ENCODE data around the gene TLE4. TPM values are rescaled to one million over a fixed set of nuclear protein-coding genes. Genes with fewer than 3 reads are reported as not detected.
"Not testable (repeated sequence)": the region's sequence is repeated elsewhere in the genome, so short reads cannot be mapped to it uniquely, and the experiment has no call there.

Gene TLE4
- total RNA-seq, 2 donors from 2014 or later: 50.9 to 73.6 TPM

DNA sequence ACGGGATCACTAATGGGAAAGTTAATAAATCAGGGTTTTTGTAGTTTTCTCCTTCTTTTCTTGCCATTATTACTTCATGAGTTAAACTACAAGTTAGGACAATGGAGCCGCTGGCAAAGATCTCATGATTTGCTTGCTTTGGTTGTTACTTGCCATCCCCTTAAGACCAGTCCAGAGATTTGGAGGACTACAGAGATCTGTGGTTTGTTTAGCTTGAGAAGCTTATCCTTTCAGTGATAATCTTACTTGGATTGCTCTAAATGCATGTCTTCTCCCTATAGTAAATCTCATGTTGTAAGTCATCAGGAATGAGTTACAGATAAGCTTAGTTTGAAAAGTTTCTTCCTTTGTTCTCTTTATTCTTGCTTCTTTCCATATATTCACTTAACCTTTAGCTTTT lies 70.9 kb downstream of the TLE4 start:
- H3K9me3 Mint-ChIP-seq: no peaks in the 10 kb centered on the region
- DNase-seq (ENCODE audit: low spot score) (no peak), ATAC-seq (no peak)
- peaks cover 29% of the 10 kb centered on the region for H3K36me3 Mint-ChIP-seq
- H3K4me3 Mint-ChIP-seq: no peak overlapping the region
- no peaks in the 10 kb centered on the region for H3K27me3 Mint-ChIP-seq
- peaks cover 14 to 30% of the 10 kb centered on the region in 2 donors for H3K4me1 Mint-ChIP-seq (ENCODE audit: low read depth in 2 of 2)
- H3K27ac Mint-ChIP-seq: peak overlapping the region in 1 of 2 donors; percentile 52

DNA sequence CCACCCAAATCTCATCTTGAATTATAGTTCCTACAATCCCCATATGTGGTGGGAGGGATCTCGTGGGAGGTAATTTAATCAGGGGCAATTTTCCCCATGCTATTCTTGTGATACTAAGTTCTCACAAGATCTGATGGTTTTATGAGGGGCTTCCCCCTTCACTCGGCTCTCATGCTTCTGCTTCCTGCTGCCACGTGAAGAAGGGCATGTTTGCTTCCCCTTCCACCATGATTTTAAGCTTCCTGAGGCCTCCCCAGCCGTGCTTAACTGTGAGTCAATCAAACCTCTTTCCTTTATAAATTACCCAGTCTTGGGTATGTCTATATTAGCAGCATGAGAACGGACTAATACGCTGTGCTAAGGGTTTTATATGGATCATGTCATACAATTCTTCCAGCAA lies 72.3 kb downstream of the TLE4 start:
- Mint-ChIP-seq H3K27me3 (no peaks in the 10 kb centered on the region), H3K36me3 (peaks cover 27% of the 10 kb centered on the region), H3K4me1 (ENCODE audit: low read depth in 2 of 2) (peaks cover 6 to 21% of the 10 kb centered on the region in 2 donors), H3K4me3 (no peak overlapping the region), H3K27ac (no peak overlapping the region), H3K9me3 (no peaks in the 10 kb centered on the region)
- no peak for ATAC-seq
- DNase-seq (ENCODE audit: low spot score): no peak

DNA sequence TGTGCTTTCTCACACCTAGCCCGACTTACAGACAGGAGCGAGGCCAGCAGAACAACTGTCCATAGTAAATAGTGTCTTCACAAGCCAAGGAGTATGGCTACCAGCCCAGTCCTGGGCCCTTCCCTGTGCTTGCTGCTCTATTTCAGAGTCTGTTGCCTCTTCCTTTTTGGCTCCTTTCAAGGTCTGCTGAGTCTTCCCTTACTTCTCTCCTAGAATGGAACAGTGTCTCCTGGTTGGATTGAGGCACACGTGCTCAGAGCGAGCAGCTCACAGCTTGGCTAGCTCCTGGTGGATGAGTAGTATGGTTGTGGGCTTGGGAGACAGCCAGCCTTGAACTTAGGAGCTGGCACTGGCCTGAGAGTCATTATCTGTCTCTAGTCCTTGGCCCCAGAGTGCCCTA lies 72.8 kb downstream of the TLE4 start:
- Mint-ChIP-seq H3K4me3 (no peak overlapping the region), H3K27me3 (no peaks in the 10 kb centered on the region), H3K36me3 (peaks cover 27% of the 10 kb centered on the region), H3K9me3 (no peaks in the 10 kb centered on the region), H3K27ac (no peak overlapping the region), H3K4me1 (ENCODE audit: low read depth in 2 of 2) (peaks cover 5 to 21% of the 10 kb centered on the region in 2 donors)
- DNase-seq (ENCODE audit: low spot score) (no peak), ATAC-seq (no peak)

DNA sequence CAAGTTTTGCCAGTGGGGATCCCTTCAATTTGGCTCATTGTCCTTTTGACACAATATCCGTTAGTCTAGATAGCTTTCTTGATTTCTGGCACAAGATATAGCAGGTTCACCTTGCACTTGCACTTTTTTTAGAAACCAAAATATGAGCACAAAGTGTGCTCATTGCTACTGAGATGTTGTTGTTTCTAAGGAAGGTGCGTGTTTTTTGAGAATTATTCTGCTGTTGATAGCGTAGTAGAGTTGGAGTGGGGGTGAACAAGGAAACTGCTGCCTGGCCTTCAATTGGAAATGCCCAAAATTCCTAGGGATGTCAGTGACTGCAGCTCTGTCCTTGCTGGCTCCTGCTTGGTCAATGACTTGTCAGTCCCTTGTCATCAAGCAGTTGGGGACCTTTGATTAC lies 73.3 kb downstream of the TLE4 start:
- Mint-ChIP-seq H3K27ac (no peak overlapping the region), H3K36me3 (peaks cover 27% of the 10 kb centered on the region), H3K9me3 (no peaks in the 10 kb centered on the region), H3K4me3 (no peak overlapping the region), H3K27me3 (no peaks in the 10 kb centered on the region), H3K4me1 (ENCODE audit: low read depth in 2 of 2) (peaks cover 0 to 18% of the 10 kb centered on the region in 2 donors)
- ATAC-seq (no peak), DNase-seq (ENCODE audit: low spot score) (no peak)

DNA sequence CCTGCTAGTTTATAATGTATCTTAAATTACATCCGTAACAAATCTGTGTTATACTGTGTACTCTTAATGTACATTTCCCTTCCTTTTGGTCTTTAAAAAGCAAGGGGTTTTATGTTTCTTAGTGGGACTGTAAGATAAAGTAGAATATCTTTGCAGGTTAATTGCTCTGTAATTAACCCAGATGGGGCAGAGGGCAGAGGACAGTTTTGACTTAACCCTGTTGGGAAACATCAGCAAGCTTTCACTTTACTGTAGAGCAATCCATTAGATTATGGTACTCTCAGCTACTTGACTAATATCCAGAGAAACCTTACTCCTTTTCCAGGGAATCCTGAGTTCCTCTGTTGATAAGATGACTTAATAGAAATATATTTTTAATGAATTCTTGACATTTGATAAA lies 74.3 kb downstream of the TLE4 start:
- Mint-ChIP-seq H3K9me3 (no peaks in the 10 kb centered on the region), H3K4me1 (ENCODE audit: low read depth in 2 of 2) (peaks cover 6 to 21% of the 10 kb centered on the region in 2 donors), H3K4me3 (no peak overlapping the region), H3K36me3 (peaks cover 27% of the 10 kb centered on the region), H3K27ac (no peak overlapping the region), H3K27me3 (no peaks in the 10 kb centered on the region)
- ATAC-seq (no peak), DNase-seq (ENCODE audit: low spot score) (no peak)

DNA sequence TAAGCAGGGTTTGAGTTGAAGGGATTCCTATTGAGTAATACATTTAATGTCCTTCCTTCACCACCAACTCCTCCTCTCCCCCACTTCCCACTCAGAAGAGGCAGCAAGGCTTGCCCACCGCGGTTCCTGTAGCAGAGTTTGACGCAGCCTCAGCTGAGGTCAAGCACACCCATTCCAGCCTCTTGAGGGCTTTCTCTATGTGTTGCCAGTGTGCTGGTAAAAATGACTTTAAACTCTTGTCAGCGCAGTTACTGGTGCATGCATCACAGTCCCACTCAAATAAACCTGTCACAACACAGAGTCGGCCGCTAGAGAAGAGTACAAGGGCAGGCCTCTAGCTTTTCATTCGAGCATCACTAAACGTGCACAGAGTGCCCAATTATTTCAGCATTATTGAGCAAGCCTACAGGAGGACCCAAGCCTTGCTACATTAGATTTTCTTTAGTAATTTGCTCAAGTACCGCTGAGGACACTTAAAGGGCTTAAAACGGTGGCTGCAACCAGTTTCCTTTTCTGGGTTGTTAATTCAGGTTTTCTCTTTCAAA lies 79.6 kb downstream of the TLE4 start:
- peaks cover 1% of the 10 kb centered on the region for H3K36me3 Mint-ChIP-seq
- DNase-seq (ENCODE audit: low spot score): peak; percentile 64
- peaks cover 10 to 15% of the 10 kb centered on the region in 2 donors for H3K4me1 Mint-ChIP-seq (ENCODE audit: low read depth in 2 of 2)
- no peaks in the 10 kb centered on the region for H3K9me3 Mint-ChIP-seq
- peak overlapping the region in 1 of 2 donors; percentile 66 for H3K27ac Mint-ChIP-seq
- ATAC-seq: peak in 1 of 2 donors; percentile 67
- H3K27me3 Mint-ChIP-seq: no peaks in the 10 kb centered on the region
- no peak overlapping the region for H3K4me3 Mint-ChIP-seq

DNA sequence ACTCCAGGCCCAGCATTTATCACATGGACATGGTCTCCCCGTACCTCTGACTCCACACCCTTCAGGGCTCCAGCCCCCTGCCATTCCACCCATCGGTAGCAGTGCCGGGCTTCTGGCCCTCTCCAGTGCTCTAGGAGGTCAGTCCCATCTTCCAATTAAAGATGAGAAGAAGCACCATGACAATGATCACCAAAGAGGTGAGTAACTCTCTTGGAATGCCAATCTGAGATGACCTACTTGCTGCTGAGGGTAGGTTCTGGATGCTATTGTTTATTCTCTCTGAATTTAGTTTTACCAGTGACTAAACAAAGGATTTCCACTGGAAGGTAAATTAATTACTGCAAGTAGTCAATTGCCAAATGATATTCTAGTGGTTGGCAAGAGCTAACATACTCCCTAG lies 80.8 kb downstream of the TLE4 start:
- Mint-ChIP-seq H3K4me3 (no peak overlapping the region), H3K27ac (no peak overlapping the region), H3K27me3 (no peaks in the 10 kb centered on the region), H3K36me3 (peaks cover 4% of the 10 kb centered on the region), H3K9me3 (no peaks in the 10 kb centered on the region), H3K4me1 (ENCODE audit: low read depth in 2 of 2) (peaks cover 10 to 17% of the 10 kb centered on the region in 2 donors)
- DNase-seq (ENCODE audit: low spot score): no peak
- no peak for ATAC-seq

DNA sequence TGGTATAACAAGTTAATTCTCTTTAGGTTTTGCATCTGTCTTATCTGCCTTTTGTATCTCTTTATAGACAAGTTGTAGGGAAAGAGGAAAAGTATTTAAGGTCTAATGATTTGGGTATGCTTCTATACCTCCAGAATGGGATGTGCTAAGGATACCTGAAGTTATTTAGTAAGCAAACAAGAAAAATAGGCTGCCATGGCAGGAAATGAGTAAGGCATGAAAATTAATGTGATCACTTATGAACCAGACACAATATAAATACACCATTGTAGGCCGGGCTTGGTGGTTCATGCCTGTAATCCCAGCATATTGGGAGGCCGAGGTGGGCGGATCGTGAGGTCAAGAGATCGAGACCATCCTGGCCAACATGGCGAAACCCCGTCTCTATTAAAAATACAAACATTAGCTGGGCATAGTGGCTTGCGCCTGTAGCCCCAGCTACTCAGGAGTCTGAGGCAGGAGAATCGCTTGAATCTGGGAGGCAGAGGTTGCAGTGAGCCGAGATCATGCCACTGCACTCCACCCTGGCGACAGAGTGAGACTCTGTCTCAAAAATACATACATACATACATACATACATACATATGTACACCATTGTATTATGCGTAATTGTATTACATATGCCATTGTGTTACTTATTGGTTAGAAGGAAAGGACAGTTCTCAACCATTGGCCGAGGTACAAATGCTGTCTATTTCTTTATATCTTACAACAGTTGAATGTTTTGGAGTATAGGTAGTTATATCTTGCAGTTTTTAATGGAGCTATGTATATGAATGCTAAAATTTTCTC lies 83.0 kb downstream of the TLE4 start:
- H3K4me1 Mint-ChIP-seq (ENCODE audit: low read depth in 2 of 2): peaks cover 20 to 29% of the 10 kb centered on the region in 2 donors
- not testable (repeated sequence) for DNase-seq (ENCODE audit: low spot score); H3K36me3 Mint-ChIP-seq; ATAC-seq; H3K9me3 Mint-ChIP-seq; H3K27me3 Mint-ChIP-seq; H3K4me3 Mint-ChIP-seq; H3K27ac Mint-ChIP-seq

DNA sequence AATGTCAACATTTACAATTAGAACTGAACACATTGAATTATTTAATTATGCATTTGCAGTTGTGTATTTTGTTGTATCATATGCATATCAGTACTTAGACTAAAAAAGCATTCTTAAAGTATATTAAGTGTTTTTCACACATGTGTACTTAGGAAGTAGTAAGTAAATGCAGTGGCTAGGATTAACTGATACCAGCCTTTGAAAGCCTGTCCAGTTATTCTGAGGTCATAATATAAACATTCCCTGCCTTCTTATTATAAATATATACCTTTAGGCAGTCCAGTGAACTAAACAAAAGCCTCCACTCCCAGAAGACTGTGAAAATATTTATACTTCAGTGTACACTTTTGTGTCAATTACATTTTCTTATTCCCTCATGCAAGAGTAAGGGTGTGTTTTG lies 83.8 kb downstream of the TLE4 start:
- Mint-ChIP-seq H3K27me3 (no peaks in the 10 kb centered on the region), H3K4me3 (no peak overlapping the region), H3K9me3 (no peaks in the 10 kb centered on the region), H3K36me3 (peaks cover 4% of the 10 kb centered on the region), H3K4me1 (ENCODE audit: low read depth in 2 of 2) (peaks cover 16 to 27% of the 10 kb centered on the region in 2 donors), H3K27ac (no peak overlapping the region)
- no peak for DNase-seq (ENCODE audit: low spot score)
- ATAC-seq: no peak

DNA sequence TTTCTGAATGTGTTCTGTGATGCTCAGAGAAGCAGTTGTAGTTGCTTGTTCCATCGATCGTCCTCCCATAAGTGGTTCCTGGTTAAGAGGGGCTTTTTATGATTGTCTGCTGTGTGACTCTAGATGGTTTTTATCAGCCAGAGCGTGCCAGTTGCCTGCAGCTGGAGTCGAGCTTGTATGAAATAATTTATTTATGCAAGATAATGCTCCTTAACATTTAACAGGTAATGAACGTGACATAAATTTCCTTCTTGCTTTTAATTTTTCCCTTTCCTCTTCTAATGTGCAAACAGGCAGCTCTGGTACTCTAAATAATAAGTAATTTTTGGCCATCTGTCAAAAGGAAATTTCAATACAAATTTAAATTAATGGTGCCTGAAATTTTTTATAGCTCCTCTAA lies 84.4 kb downstream of the TLE4 start:
- no peak overlapping the region for H3K27ac Mint-ChIP-seq
- peaks cover 13 to 24% of the 10 kb centered on the region in 2 donors for H3K4me1 Mint-ChIP-seq (ENCODE audit: low read depth in 2 of 2)
- no peak for DNase-seq (ENCODE audit: low spot score)
- ATAC-seq: no peak
- H3K36me3 Mint-ChIP-seq: peaks cover 4% of the 10 kb centered on the region
- no peaks in the 10 kb centered on the region for H3K27me3 Mint-ChIP-seq
- no peak overlapping the region for H3K4me3 Mint-ChIP-seq
- no peaks in the 10 kb centered on the region for H3K9me3 Mint-ChIP-seq

DNA sequence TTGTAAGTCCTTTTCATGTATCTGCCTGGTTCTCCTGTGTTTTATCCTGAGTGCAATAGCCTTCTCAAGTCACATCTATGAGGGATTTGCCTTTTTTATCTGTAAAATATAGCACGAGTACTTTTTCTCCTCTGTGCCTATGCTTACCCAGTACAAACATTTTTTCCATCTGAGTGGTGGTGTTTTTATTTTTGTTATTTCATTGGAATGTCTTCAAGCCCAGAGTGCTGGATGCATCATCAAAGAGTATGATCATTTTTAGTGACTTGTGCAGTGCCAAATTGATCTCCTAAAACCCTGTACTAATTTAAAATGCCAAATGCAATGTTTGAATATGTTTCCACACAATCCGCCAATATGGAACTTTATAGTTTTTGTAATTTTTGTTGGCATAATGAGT lies 86.1 kb downstream of the TLE4 start:
- Mint-ChIP-seq H3K9me3 (no peaks in the 10 kb centered on the region), H3K4me1 (ENCODE audit: low read depth in 2 of 2) (peaks cover 10 to 29% of the 10 kb centered on the region in 2 donors)

DNA sequence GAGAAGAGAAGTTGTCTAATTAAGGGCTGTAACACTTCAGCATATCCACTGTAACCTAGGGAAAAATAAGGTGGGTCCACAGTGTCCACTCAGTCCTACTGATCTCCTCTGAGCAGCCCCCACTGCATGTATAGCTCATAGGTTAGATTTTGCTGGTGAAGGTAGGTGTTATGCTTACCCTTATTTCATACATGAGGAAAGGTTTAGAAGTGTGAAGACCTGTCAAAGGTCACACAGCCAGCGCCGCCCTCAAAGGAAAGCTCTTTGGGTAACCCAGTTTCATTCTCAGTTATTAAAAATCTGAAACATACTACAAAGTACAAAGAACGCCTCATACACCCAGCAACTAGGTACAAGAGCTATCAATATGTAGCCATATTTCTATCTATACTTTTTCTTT lies 87.2 kb downstream of the TLE4 start:
- ATAC-seq: peak in 1 of 2 donors; percentile 32
- Mint-ChIP-seq H3K27ac (peak overlapping the region in 1 of 2 donors; percentile 35), H3K27me3 (no peaks in the 10 kb centered on the region), H3K4me3 (no peak overlapping the region), H3K36me3 (peaks cover 4% of the 10 kb centered on the region), H3K9me3 (no peaks in the 10 kb centered on the region), H3K4me1 (ENCODE audit: low read depth in 2 of 2) (peaks cover 18 to 34% of the 10 kb centered on the region in 2 donors)
- DNase-seq (ENCODE audit: low spot score): no peak

More for the DNA sequence above, 86.1 kb downstream of the TLE4 start:
- Mint-ChIP-seq H3K4me3 (no peak overlapping the region), H3K27me3 (no peaks in the 10 kb centered on the region), H3K27ac (no peak overlapping the region), H3K36me3 (peaks cover 4% of the 10 kb centered on the region)
- no peak for ATAC-seq
- no peak for DNase-seq (ENCODE audit: low spot score)

DNA sequence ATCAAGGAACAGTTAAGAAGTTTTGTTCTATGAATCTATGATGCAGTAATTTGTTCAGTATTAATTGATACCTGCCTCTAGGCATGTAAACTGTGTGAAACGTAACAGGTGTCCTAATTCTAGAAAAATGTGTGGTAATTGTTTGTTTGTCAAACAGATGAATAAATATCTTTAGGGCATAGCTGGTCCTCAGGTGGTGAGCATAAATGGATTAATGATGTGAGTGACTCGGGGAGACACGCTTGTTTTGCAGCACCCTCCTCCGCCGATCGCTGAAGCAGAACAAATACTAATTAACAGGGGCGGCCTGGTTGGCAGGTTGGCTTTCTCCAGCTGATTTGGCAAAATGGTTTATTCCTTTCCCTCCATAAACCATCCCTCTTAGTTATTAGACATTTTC lies 88.8 kb downstream of the TLE4 start:
- Mint-ChIP-seq H3K27ac (no peak overlapping the region), H3K9me3 (no peaks in the 10 kb centered on the region), H3K36me3 (peaks cover 4% of the 10 kb centered on the region), H3K4me1 (ENCODE audit: low read depth in 2 of 2) (peaks cover 19 to 38% of the 10 kb centered on the region in 2 donors), H3K4me3 (no peak overlapping the region), H3K27me3 (no peaks in the 10 kb centered on the region)
- DNase-seq (ENCODE audit: low spot score) (no peak), ATAC-seq (no peak)

DNA sequence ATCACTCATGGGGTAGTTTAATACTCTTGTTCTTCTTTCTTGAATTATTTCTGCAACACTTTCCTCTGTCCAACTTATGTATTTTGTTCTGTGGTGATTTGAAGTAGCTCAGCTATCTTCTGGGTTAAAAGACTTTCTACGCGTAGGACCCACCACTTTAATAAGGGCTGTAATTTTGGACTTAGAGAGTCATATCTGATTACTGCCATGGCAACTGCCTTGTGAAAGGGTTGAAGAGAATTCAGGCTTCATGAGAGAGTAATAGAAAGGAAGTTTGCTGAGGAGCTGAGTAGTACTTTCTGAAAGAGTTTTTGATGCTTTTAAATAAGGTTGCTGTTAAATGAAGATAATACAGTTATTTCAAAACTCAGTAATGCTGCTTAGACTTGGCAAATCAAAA lies 89.5 kb downstream of the TLE4 start:
- Mint-ChIP-seq H3K4me1 (ENCODE audit: low read depth in 2 of 2) (peaks cover 23 to 38% of the 10 kb centered on the region in 2 donors), H3K27me3 (no peaks in the 10 kb centered on the region), H3K4me3 (no peak overlapping the region), H3K9me3 (no peaks in the 10 kb centered on the region), H3K27ac (no peak overlapping the region), H3K36me3 (peaks cover 3% of the 10 kb centered on the region)
- ATAC-seq (no peak), DNase-seq (ENCODE audit: low spot score) (no peak)
